ENCODE data around the gene C3orf20.
"Not testable (repeated sequence)": the region's sequence is repeated elsewhere in the genome, so short reads cannot be mapped to it uniquely, and the experiment has no call there.

C3orf20 gene

GRCh38 chr3:14802381-14802731 is 127.4 kb downstream of the C3orf20 start:
- DNase-seq, result no peak

- DNase-seq, result no peak
These were observed 128.4 kb downstream of the C3orf20 start for GRCh38 chr3:14803101-14803980.

- no peak for DNase-seq
These were observed 129.3 kb downstream of the C3orf20 start for GRCh38 chr3:14803981-14804834.

GRCh38 chr3:14804835-14805780 is 130.2 kb downstream of the C3orf20 start:
- DNase-seq, result no peak

- no peak for DNase-seq
These were observed 131.1 kb downstream of the C3orf20 start for GRCh38 chr3:14805961-14806537.

- DNase-seq, result no peak
These were observed 131.8 kb downstream of the C3orf20 start for GRCh38 chr3:14806641-14807263.

- DNase-seq, result no peak
These were observed 133.1 kb downstream of the C3orf20 start for GRCh38 chr3:14808025-14808424.

- no peak for DNase-seq
These were observed 133.7 kb downstream of the C3orf20 start for GRCh38 chr3:14808502-14809266.

- not testable (repeated sequence) for DNase-seq
These were observed 134.7 kb downstream of the C3orf20 start for GRCh38 chr3:14809611-14810010.

GRCh38 chr3:14810070-14810791 is 135.3 kb downstream of the C3orf20 start:
- no peak for DNase-seq

GRCh38 chr3:14810801-14811661 is 136.1 kb downstream of the C3orf20 start:
- no peak for DNase-seq

GRCh38 chr3:14811684-14812083 is 136.7 kb downstream of the C3orf20 start:
- no peak for DNase-seq

- no peak for DNase-seq
These were observed 137.4 kb downstream of the C3orf20 start for GRCh38 chr3:14812196-14812790.

GRCh38 chr3:14814411-14814871 is 139.5 kb downstream of the C3orf20 start:
- no peak for DNase-seq

GRCh38 chr3:14816359-14816758 is 141.4 kb downstream of the C3orf20 start:
- DNase-seq, result no peak

- no peak for DNase-seq
These were observed 144.0 kb downstream of the C3orf20 start, which contains the start of gene FGD5 for GRCh38 chr3:14818804-14819500. Gene FGD5 (plus strand): TSS chr3:14818962. CDS start chr3:14819072, 110 bp downstream.

- no peak for DNase-seq
These were observed 144.7 kb downstream of the C3orf20 start for GRCh38 chr3:14819671-14820070.

GRCh38 chr3:14820156-14820555 is 145.2 kb downstream of the C3orf20 start:
- no peak for DNase-seq
